GM12878 (cell line): ENCODE data around the gene SLC25A41. TPM values are rescaled to one million over a fixed set of nuclear protein-coding genes. Genes with fewer than 3 reads are reported as not detected.

Experiments
- ATAC-seq: fragments of 200-7000 bp; cut with Tn5 transposase; 3 replicates; pipeline ENCODE4 v1.9.1; 2020; ENCODE audit warnings: mild to moderate bottlenecking, moderate library complexity
- BruUV-seq: library from RNA; stranded (reverse); fragments of 400-500 nt; replicated peaks from 2 replicates; lab custom pipeline; 2021; lab: Mats Ljungman, UMichigan
- CTCF ChIA-PET: fragments of 300-600 bp; sonication (Branson Sonifier 250); formaldehyde crosslinking; extraction: SDS; loops from one replicate; lab custom pipeline; 2021; ENCODE audit warnings: inconsistent platforms; lab: Yijun Ruan, JAX
- POLR2A ChIA-PET: fragments of 350-600 bp; formaldehyde crosslinking; extraction: SDS; loops from one replicate; lab custom pipeline; 2021; ENCODE audit warnings: inconsistent platforms; lab: Charles Lee
- RAD21 ChIA-PET: fragments of 300-600 bp; sonication (Branson Sonifier 250); formaldehyde crosslinking; loops from one replicate; lab custom pipeline; 2023; ENCODE audit warnings: antibody characterized with exemption; ENCODE audit not compliant: unreplicated experiment; lab: Charles Lee
- SMC1A ChIA-PET: fragments of 300-600 bp; sonication (Branson Sonifier 250); formaldehyde crosslinking; loops from one replicate; lab custom pipeline; 2023; ENCODE audit not compliant: unreplicated experiment, uncharacterized antibody; lab: Charles Lee
- DNase-seq: peaks from one replicate; pipeline ENCODE4 v3.0.0-alpha.2; 2011; ENCODE audit warnings: low read depth, low spot score
- FAIRE-seq: peaks from 3 replicates; lab custom pipeline; 2011; peaks lifted over from hg19 to GRCh38; lab: Jason Lieb, UNC
- H2AFZ ChIP-seq: 2 replicates; pipeline ENCODE4 v1.6.0; 2011; ENCODE audit warnings: low read depth, low read length, control low read depth; ENCODE audit not compliant: control insufficient read depth
- H3K27ac ChIP-seq: 2 replicates; pipeline ENCODE4 v1.5.1; 2011; ENCODE audit warnings: control low read depth; ENCODE audit not compliant: control insufficient read depth, insufficient read depth
- H3K27me3 ChIP-seq, 2 experiments: replicated peaks in 1 of 2; 2 replicates each; pipeline versions ENCODE4 v1.6.0 to v1.6.1; 2011; ENCODE audit warnings: low read length in 1 of 2; ENCODE audit not compliant: control insufficient read depth in 2 of 2, insufficient read depth in 2 of 2
- H3K36me3 ChIP-seq, 2 experiments: 2 replicates each; pipeline ENCODE4 v1.5.1; 2011; ENCODE audit warnings: low read length in 1 of 2; ENCODE audit not compliant: control insufficient read depth in 2 of 2, insufficient read depth in 2 of 2
- H3K4me1 ChIP-seq: 2 replicates; pipeline ENCODE4 v1.6.1; 2011; ENCODE audit warnings: mild to moderate bottlenecking, low read length, moderate library complexity, mixed read lengths; ENCODE audit not compliant: control insufficient read depth, insufficient read depth
- H3K4me2 ChIP-seq: 2 replicates; pipeline ENCODE4 v1.6.0; 2011; ENCODE audit warnings: control low read depth; ENCODE audit not compliant: control insufficient read depth, insufficient read depth
- H3K4me3 ChIP-seq: fragments of 200-600 bp; sonication (generic); 2 replicates; pipeline ENCODE4 v1.5.1; 2016
- H3K79me2 ChIP-seq: 2 replicates; pipeline ENCODE4 v1.6.0; 2011; ENCODE audit warnings: low read length; ENCODE audit not compliant: control insufficient read depth, insufficient read depth
- H3K9ac ChIP-seq: 2 replicates; pipeline ENCODE4 v1.8.0; 2011; ENCODE audit warnings: low read length, control low read depth, mixed read lengths; ENCODE audit not compliant: control insufficient read depth, insufficient read depth
- H3K9me3 ChIP-seq: replicated peaks from 3 replicates; pipeline ENCODE4 v1.5.1; 2011; ENCODE audit warnings: mild to moderate bottlenecking, low read length; ENCODE audit not compliant: control insufficient read depth, insufficient read depth
- H4K20me1 ChIP-seq: 2 replicates; pipeline ENCODE4 v1.6.0; 2011; ENCODE audit not compliant: control insufficient read depth, insufficient read depth
- BCL3 ChIP-seq: IDR thresholded peaks from 2 replicates; pipeline ENCODE4 v1.6.1; 2011; ENCODE audit warnings: borderline replicate concordance, low read depth, mild to moderate bottlenecking, moderate library complexity, low read length; ENCODE audit not compliant: insufficient read depth, poor library complexity, severe bottlenecking
- BHLHE40 ChIP-seq, 2 experiments: fragments of 450-650 bp in 1 of 2; IDR thresholded peaks; 2 replicates each; pipeline ENCODE4 v1.6.1; 2011 to 2017; ENCODE audit warnings: low read depth in 2 of 2, borderline replicate concordance in 1 of 2, improper control_type of control experiment in 1 of 2, low read length in 1 of 2, mild to moderate bottlenecking in 1 of 2
- BMI1 ChIP-seq: fragments of 450-650 bp; IDR thresholded peaks from 2 replicates; pipeline ENCODE4 v1.6.1; 2016; ENCODE audit warnings: mild to moderate bottlenecking, moderate library complexity, borderline replicate concordance
- CHD2 ChIP-seq: IDR thresholded peaks from 2 replicates; pipeline ENCODE4 v1.6.1; 2011; ENCODE audit warnings: low read depth, low read length, improper control_type of control experiment, borderline replicate concordance
- FOXK2 ChIP-seq: fragments of 450-650 bp; IDR thresholded peaks from 2 replicates; pipeline ENCODE4 v1.6.1; 2017; ENCODE audit warnings: mild to moderate bottlenecking, moderate library complexity
- FOXM1 ChIP-seq: IDR thresholded peaks from 2 replicates; pipeline ENCODE4 v1.6.1; 2012; ENCODE audit warnings: low read depth, mild to moderate bottlenecking, inconsistent platforms, low read length, moderate library complexity
- GATAD2B ChIP-seq: fragments of 450-650 bp; conservative IDR thresholded peaks from 2 replicates; pipeline ENCODE4 v1.6.1; 2017; ENCODE audit warnings: low read depth, mild to moderate bottlenecking, moderate library complexity
- HDGF ChIP-seq: fragments of 450-650 bp; IDR thresholded peaks from 2 replicates; pipeline ENCODE4 v1.6.1; 2016; ENCODE audit warnings: antibody characterized with exemption
- MTA2 ChIP-seq: fragments of 450-650 bp; IDR thresholded peaks from 2 replicates; pipeline ENCODE4 v1.6.1; 2016; ENCODE audit warnings: low read depth, mild to moderate bottlenecking, moderate library complexity
- NRF1 ChIP-seq: conservative IDR thresholded peaks from 2 replicates; pipeline ENCODE4 v1.6.1; 2011; ENCODE audit warnings: mild to moderate bottlenecking, low read depth, low read length, improper control_type of control experiment
- PBX3 ChIP-seq: IDR thresholded peaks from 2 replicates; pipeline ENCODE4 v1.6.1; 2011; ENCODE audit warnings: mild to moderate bottlenecking, low read depth, low read length, moderate library complexity; ENCODE audit not compliant: insufficient replicate concordance
- POLR2AphosphoS5 ChIP-seq: IDR thresholded peaks from 2 replicates; pipeline ENCODE4 v1.6.1; 2011; ENCODE audit warnings: mild to moderate bottlenecking, low read length, inconsistent platforms
- ZBTB11 ChIP-seq: fragments of 450-650 bp; formaldehyde crosslinking; IDR thresholded peaks from 2 replicates; pipeline ENCODE4 v1.5.0; 2022; ENCODE audit warnings: mild to moderate bottlenecking, missing genetic modification characterization
- ZZZ3 ChIP-seq: IDR thresholded peaks from 2 replicates; pipeline ENCODE4 v1.6.1; 2011; ENCODE audit warnings: low read depth; ENCODE audit not compliant: control insufficient read depth, insufficient read length
- WGBS: methylation state at CpG from one replicate; pipeline ENCODE4 v1.1.6; 2016; ENCODE audit warnings: low lambda C conversion rate; ENCODE audit not compliant: insufficient replicate concordance, insufficient coverage; ENCODE audit errors: missing lambda C conversion rate; 5-methylcytosine and 5-hydroxymethylcytosine counted together
- in situ Hi-C: fragments of 300-500 bp; cut with MboI; formaldehyde crosslinking; loops from 9 replicates; pipeline ENCODE4 v1.14.3; 2018; ENCODE audit warnings: mixed read lengths
- intact Hi-C: fragments of 100-400 bp; cut with micrococcal nuclease; formaldehyde crosslinking; loops from one replicate; pipeline ENCODE4 v1.14.2; 2022; ENCODE audit not compliant: unreplicated experiment
- polyA plus RNA-seq, 11 experiments: library from polyadenylated mRNA; depleted of rRNA in 4 of 11; unstranded in 6 of 11; stranded (reverse) in 5 of 11; fragments of >200 nt; fragmentation: Nextera tagmentation in 4 of 11; fragmentation: Illumina TruSeq in 1 of 11; extraction: Ambion mirVana in 4 of 11; extraction: Trizol in 1 of 11; gene quantifications; 1 replicate in 1 of 11; 2 replicates in 10 of 11; pipeline versions ENCODE4 v1.2.1 to v1.2.3, GENCODE V29; 2011 to 2016; ENCODE audit warnings: inconsistent platforms in 2 of 11, missing spikeins in 2 of 11, low read depth in 1 of 11
- total RNA-seq, 4 experiments: library from RNA; depleted of rRNA in 3 of 4; stranded (reverse); fragments of >200 nt in 3 of 4; fragmentation: Illumina TruSeq in 1 of 4; extraction: Trizol in 1 of 4; gene quantifications; 2 replicates each; pipeline versions ENCODE4 v1.2.1 to v1.2.3, GENCODE V29; 2013 to 2021

SLC25A41 gene
- total and polyA plus RNA-seq, 10 of the 15 experiments (the other 5 are each of a cell fraction or from before 2014, with no cell fraction given): 0.23 to 1.2 (median 0.43) TPM; not detected in 2

- Histone ChIP-seq H3K36me3 (peaks cover 4 to 11% of the 10 kb centered on the region in 2 experiments; a peak in 3 of 4 replicates), H3K27me3 (no peaks in the 10 kb centered on the region), H3K27ac (peak overlapping the region; percentile 93), H3K4me3 (peak overlapping the region; percentile 69), H3K9ac (peak overlapping the region; percentile 99), H3K4me2 (peak overlapping the region; percentile 89), H3K9me3 (no peaks in the 10 kb centered on the region; the same call in 2 of the 3 replicates), H2AFZ (peak overlapping the region; percentile 82), H4K20me1 (no peaks in the 10 kb centered on the region), H3K79me2 (peaks cover 16% of the 10 kb centered on the region), H3K4me1 (peaks cover 10% of the 10 kb centered on the region)
- ATAC-seq (peak; percentile 48), FAIRE-seq (peak; percentile 85), DNase-seq (no peak)
- in situ Hi-C loops: no loop called here
- POLR2A ChIA-PET: interaction anchor here (0.5 to 1.9 kb wide), 16 partner anchors 8 to 180 kb away, joined by 3 to 10 read pairs (median 4); partner anchors contain the start of genes ALKBH7, KHSRP and SLC25A23
- no TSS peak for BruUV-seq
- no peak for TF ChIP-seq POLR2AphosphoS5
- TF ChIP-seq CHD2: no peak
- TF ChIP-seq NRF1: no peak
- no peak for TF ChIP-seq HDGF
- TF ChIP-seq PBX3: no peak
- no peak for TF ChIP-seq BHLHE40 (IDR thresholded peaks at IDR 0.05; ENCODE audit: borderline replicate concordance in 1 of 2, low read depth in 2 of 2, low read length in 1 of 2)
- TF ChIP-seq GATAD2B: no peak
- no peak for TF ChIP-seq BCL3
- TF ChIP-seq ZZZ3: no peak
- no peak for TF ChIP-seq MTA2
- TF ChIP-seq ZBTB11: no peak
- TF ChIP-seq FOXK2: no peak
- no peak for TF ChIP-seq BMI1
- no peak for TF ChIP-seq FOXM1
- intact Hi-C loops: no loop called here
- RAD21 ChIA-PET: interaction anchor here (0.6 to 2.4 kb wide), 16 partner anchors 9 to 382 kb away, joined by 3 to 20 read pairs (median 4); partner anchors contain the start of genes ALKBH7, CLPP, GPR108 and SLC25A23
- 12% methylated on average over 10 of the region's 10 CpGs for WGBS
- SMC1A ChIA-PET: interaction anchor here (0.6 to 2.1 kb wide), 12 partner anchors 8 to 354 kb away, joined by 3 to 5 read pairs (median 3); partner anchors contain the start of genes ALKBH7 and GTF2F1
- CTCF ChIA-PET: interaction anchor here (0.7 to 3.4 kb wide), 22 partner anchors 10 to 382 kb away, joined by 3 to 26 read pairs (median 4); partner anchors contain the start of genes ALKBH7, KHSRP, SLC25A23 and TUBB4A
Measured at GRCh38 chr19:6480848-6481415, 47.4 kb upstream of the SLC25A41 start.
